Psoas muscle (tissue), 8 donors: ENCODE data around the gene ADISSP. TPM values are rescaled to one million over a fixed set of nuclear protein-coding genes. Genes with fewer than 3 reads are reported as not detected.
A peak's percentile ranks its signal among the peaks of the same experiment; 100 is the strongest.

ENCODE experiments used
- ATAC-seq, 4 donors: fragments of 200-7000 bp; cut with Tn5 transposase; one replicate each; pipeline ENCODE4 v1.9.1; 2020; ENCODE audit warnings: moderate library complexity in 3 of 4, mild to moderate bottlenecking in 2 of 4
- DNase-seq, 2 donors: peaks; one replicate each; pipeline ENCODE4 v3.0.0-alpha.2; 2020
- H3K27ac ChIP-seq: fragments of 200-600 bp; one replicate; pipeline ENCODE4 v1.8.0; 2022
- H3K27me3 ChIP-seq, 3 donors: fragments of 200-600 bp in 1 of 3; one replicate each; pipeline versions ENCODE4 v1.6.1 to v1.8.0; 2013 to 2022; ENCODE audit warnings: low read length in 2 of 3, mild to moderate bottlenecking in 2 of 3, moderate library complexity in 1 of 3; ENCODE audit not compliant: insufficient read depth in 3 of 3
- H3K36me3 ChIP-seq, 2 donors: fragments of 200-600 bp in 1 of 2; one replicate each; pipeline versions ENCODE4 v1.6.1 to v1.8.0; 2013 to 2022; ENCODE audit warnings: low read depth in 1 of 2, mild to moderate bottlenecking in 1 of 2, moderate library complexity in 1 of 2; ENCODE audit not compliant: insufficient read depth in 1 of 2
- H3K4me1 ChIP-seq: fragments of 200-600 bp; one replicate; pipeline ENCODE4 v1.8.0; 2022
- H3K4me3 ChIP-seq: fragments of 200-600 bp; one replicate; pipeline ENCODE4 v1.8.0; 2022; ENCODE audit warnings: mild to moderate bottlenecking
- H3K9me3 ChIP-seq: fragments of 200-600 bp; one replicate; pipeline ENCODE4 v1.8.0; 2022
- CTCF ChIP-seq: fragments of 200-600 bp; IDR thresholded peaks from one replicate; pipeline ENCODE4 v1.8.0; 2022; ENCODE audit warnings: antibody characterized with exemption
- WGBS, 3 donors: extraction: QIAGEN DNeasy Blood & Tissue Kit; methylation state at CpG; one replicate each; pipeline versions ENCODE4 v1.1.6 to v1.1.7; 2013; 5-methylcytosine and 5-hydroxymethylcytosine counted together
- intact Hi-C, 2 donors: fragments of 100-400 bp; cut with DNase I; formaldehyde crosslinking; loops; one replicate each; pipeline versions ENCODE4 v1.11.0 to v1.14.2; 2022
- polyA plus RNA-seq, 3 donors: library from polyadenylated mRNA; stranded (reverse); fragments of 200-250 nt; gene quantifications; one replicate each; pipeline ENCODE4 v1.2.3, GENCODE V29; 2013
- total RNA-seq, 4 donors: library from RNA; stranded (reverse); fragmentation: NEBNext Ultra II Directional in 2 of 4; extraction: Animal tissue kit (Norgen Biotek cat#: 25700) in 2 of 4; gene quantifications; one replicate each; pipeline versions ENCODE4 v1.2.1 to v1.2.4, GENCODE V29; 2021 to 2023
- donor health status: healthy with polysubstance abuse.
- donor health status: DM: no; HTN: no; CAD: no; lungs with moderate emphysema.
- donor health status: Bipolar disorder and iron deficiency.
- donor health status: healthy.
- donor health status: DM: yes; HTN: yes; CAD: no.
- donor health status: DM: no; HTN: no; CAD: no.
- donor health status: DM: no; HTN: no; CAD: no.
- donor health status: DM: yes; HTN: yes; CAD: no.

The ADISSP gene
- total and polyA plus RNA-seq, 7 donors = 10.7 to 24.7 (median 14.4) TPM

- Histone ChIP-seq H3K4me3 (peak overlapping the region; percentile 62), H3K9me3 (no peaks in the 10 kb centered on the region), H3K27ac (no peak overlapping the region), H3K4me1 (peaks cover 6% of the 10 kb centered on the region), H3K27me3 (peaks cover 0 to 17% (median 8%) of the 10 kb centered on the region in 3 donors), H3K36me3 (no peaks in the 10 kb centered on the region)
- intact Hi-C loops = no loop called here
- DNase-seq = peak; percentile 63 to 75
- 4 to 7% (median 5%) methylated on average over 59 to 70 of the region's 70 CpGs for WGBS, 3 donors
- no peak for TF ChIP-seq CTCF
- ATAC-seq = peak in 1 of 4 donors; percentile 36
These were observed 10.4 kb upstream of the ADISSP start for GRCh38 chr20:3777716-3778629.

- intact Hi-C loops = no loop called here
These were observed 9.8 kb upstream of the ADISSP start for GRCh38 chr20:3777381-3777715.

GRCh38 chr20:3775457-3776108 is 8.0 kb upstream of the ADISSP start:
- Histone ChIP-seq H3K36me3 (no peaks in the 10 kb centered on the region), H3K27ac (no peak overlapping the region), H3K4me1 (peaks cover under 1% of the 10 kb centered on the region), H3K4me3 (no peak overlapping the region), H3K27me3 (peaks cover 0 to 17% (median 8%) of the 10 kb centered on the region in 3 donors), H3K9me3 (no peaks in the 10 kb centered on the region)
- WGBS, 3 donors = 85 to 87% (median 86%) methylated on average over 4 of the region's 4 CpGs
- ATAC-seq (no peak), DNase-seq (no peak)
- TF ChIP-seq CTCF = no peak
- intact Hi-C loops = no loop called here

More at GRCh38 chr20:3777381-3777715, 9.8 kb upstream of the ADISSP start:
- H3K36me3 ChIP-seq = no peaks in the 10 kb centered on the region
- H3K4me1 ChIP-seq = peaks cover 6% of the 10 kb centered on the region
- DNase-seq (no peak), ATAC-seq (peak in 1 of 4 donors; percentile 3)
- H3K27ac ChIP-seq = no peak overlapping the region
- H3K27me3 ChIP-seq = peaks cover 0 to 17% (median 8%) of the 10 kb centered on the region in 3 donors
- no peak for TF ChIP-seq CTCF
- WGBS, 3 donors = 13 to 15% (median 14%) methylated on average over 12 to 16 of the region's 16 CpGs
- peak overlapping the region; percentile 62 for H3K4me3 ChIP-seq
- no peaks in the 10 kb centered on the region for H3K9me3 ChIP-seq

GRCh38 chr20:3771552-3772058 is 4.1 kb upstream of the ADISSP start:
- Histone ChIP-seq H3K27me3 (peaks cover 0 to 2% (median 1%) of the 10 kb centered on the region in 3 donors), H3K4me3 (no peak overlapping the region), H3K9me3 (no peaks in the 10 kb centered on the region), H3K4me1 (peaks cover 10% of the 10 kb centered on the region), H3K27ac (no peak overlapping the region), H3K36me3 (no peaks in the 10 kb centered on the region)
- DNase-seq (no peak), ATAC-seq (no peak)
- no peak for TF ChIP-seq CTCF
- intact Hi-C loops = no loop called here
- 83 to 86% (median 85%) methylated on average over 7 of the region's 7 CpGs for WGBS, 3 donors
